Stimulated activated CD4-positive, alpha-beta T cell treated with anti-CD3 and anti-CD28 coated beads, Interleukin-12 subunit alpha, Interleukin-12 subunit beta, amount 100 ng/mL, for 48 hours (primary cell): ENCODE measurements around the gene PMP22.
"Not testable (repeated sequence)": the region's sequence is repeated elsewhere in the genome, so short reads cannot be mapped to it uniquely, and the experiment has no call there.

ENCODE experiments used
- DNase-seq, 3 donors: peaks; one replicate each; pipeline ENCODE4 v3.0.0-alpha.2; 2020; ENCODE audit warnings: low read depth in 2 of 3, low spot score in 1 of 3

PMP22 gene

GRCh38 chr17:15256689-15257088 is 8.4 kb downstream of the PMP22 start:
- DNase-seq = no peak

- no peak for DNase-seq
Measured at GRCh38 chr17:15255713-15256454, 9.2 kb downstream of the PMP22 start.

GRCh38 chr17:15250135-15250860 is 14.8 kb downstream of the PMP22 start:
- no peak for DNase-seq

- no peak for DNase-seq
Measured at GRCh38 chr17:15249487-15249886, 15.6 kb downstream of the PMP22 start.

- DNase-seq = no peak
Measured at GRCh38 chr17:15247891-15248529, 17.1 kb downstream of the PMP22 start.

- no peak for DNase-seq
Measured at GRCh38 chr17:15245054-15245453, 20.1 kb downstream of the PMP22 start.

- DNase-seq = no peak
Measured at GRCh38 chr17:15240644-15241043, 24.5 kb downstream of the PMP22 start.

GRCh38 chr17:15239491-15239890 is 25.6 kb downstream of the PMP22 start:
- no peak for DNase-seq

GRCh38 chr17:15238676-15239422 is 26.3 kb downstream of the PMP22 start:
- no peak for DNase-seq

- DNase-seq = no peak
Measured at GRCh38 chr17:15238057-15238456, 27.1 kb downstream of the PMP22 start.

GRCh38 chr17:15237106-15237425 is 28.1 kb downstream of the PMP22 start:
- DNase-seq = no peak

GRCh38 chr17:15236281-15237105 is 28.6 kb downstream of the PMP22 start:
- no peak for DNase-seq

GRCh38 chr17:15233971-15234370 is 31.2 kb downstream of the PMP22 start:
- no peak for DNase-seq

- no peak for DNase-seq
Measured at GRCh38 chr17:15233022-15233805, 31.9 kb downstream of the PMP22 start.

GRCh38 chr17:15232517-15232915 is 32.6 kb downstream of the PMP22 start:
- no peak for DNase-seq

GRCh38 chr17:15231851-15232516 is 33.1 kb downstream of the PMP22 start:
- DNase-seq = no peak

- DNase-seq = no peak
Measured at GRCh38 chr17:15230866-15231265, 34.3 kb downstream of the PMP22 start.

GRCh38 chr17:15221827-15222226 is 43.3 kb downstream of the PMP22 start:
- not testable (repeated sequence) for DNase-seq

GRCh38 chr17:15220785-15221184 is 44.3 kb downstream of the PMP22 start:
- DNase-seq = no peak
